Measurements from ENCODE around the gene PCGF3. TPM values are rescaled to one million over a fixed set of nuclear protein-coding genes. Genes with fewer than 3 reads are reported as not detected.

The PCGF3 gene
- total and polyA plus RNA-seq, 9 of the 15 experiments (the other 6 are each of a cell fraction or from before 2014, with no cell fraction given), result 2.6 to 46.1 (median 20.3) TPM

DNA sequence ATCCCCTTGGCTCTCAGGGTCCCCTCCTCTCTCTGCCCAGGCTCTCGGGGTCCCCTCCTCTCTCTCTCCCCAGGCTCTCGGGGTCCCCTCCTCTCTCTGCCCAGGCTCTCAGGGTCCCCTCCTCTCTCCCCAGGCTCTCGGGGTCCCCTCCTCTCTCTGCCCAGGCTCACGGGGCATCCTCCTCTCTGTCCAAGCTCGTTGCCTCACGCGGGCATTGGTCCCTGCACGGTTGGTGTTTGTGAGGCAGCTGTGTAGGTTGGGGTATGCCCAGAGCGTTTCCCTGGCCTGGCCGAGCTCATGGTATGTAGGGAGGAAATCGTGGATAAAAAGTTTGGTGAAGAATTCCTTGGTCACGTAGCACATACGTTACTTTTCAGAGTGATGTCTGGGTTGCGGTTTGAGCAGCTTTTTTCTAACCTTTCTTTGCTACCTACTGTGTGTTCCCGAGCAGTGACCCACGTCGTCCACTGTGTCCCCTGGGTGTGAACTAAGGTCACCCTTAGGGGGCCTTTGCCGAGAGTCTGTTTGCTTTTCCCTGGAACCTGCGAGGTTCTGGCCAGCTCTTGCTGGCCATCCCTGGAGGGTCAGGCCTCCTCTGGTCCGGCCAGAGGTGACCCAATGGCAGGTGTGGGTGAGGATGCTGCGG lies 36.6 kb downstream of the PCGF3 start (continued):
- TF ChIP-seq HMGN3 (IDR thresholded peaks at IDR 0.05; ENCODE audit: borderline replicate concordance, extremely low read depth, insufficient read length, low read depth, low read length) (no peak), KDM5B (IDR thresholded peaks at IDR 0.05; ENCODE audit: insufficient replicate concordance, low read depth, low read length) (no peak), KLF13 (tag; IDR thresholded peaks at IDR 0.05; ENCODE audit: borderline replicate concordance, low read depth) (no peak), GATAD2A (IDR thresholded peaks at IDR 0.05) (no peak), SRF (CRISPR knock-in tag; IDR thresholded peaks at IDR 0.05) (no peak), HMBOX1 (IDR thresholded peaks at IDR 0.05) (no peak), ZNF354B (CRISPR knock-in tag; IDR thresholded peaks at IDR 0.05) (no peak), PTTG1 (tag; IDR thresholded peaks at IDR 0.05; ENCODE audit: low read depth) (no peak), DNMT1 (IDR thresholded peaks at IDR 0.05) (no peak), ZNF436 (CRISPR knock-in tag; IDR thresholded peaks at IDR 0.05) (no peak), SMARCE1 (IDR thresholded peaks at IDR 0.05) (no peak), NFE2 (IDR thresholded peaks at IDR 0.05; ENCODE audit: low read depth) (no peak)
- TF ChIP-seq, protein P1, sequence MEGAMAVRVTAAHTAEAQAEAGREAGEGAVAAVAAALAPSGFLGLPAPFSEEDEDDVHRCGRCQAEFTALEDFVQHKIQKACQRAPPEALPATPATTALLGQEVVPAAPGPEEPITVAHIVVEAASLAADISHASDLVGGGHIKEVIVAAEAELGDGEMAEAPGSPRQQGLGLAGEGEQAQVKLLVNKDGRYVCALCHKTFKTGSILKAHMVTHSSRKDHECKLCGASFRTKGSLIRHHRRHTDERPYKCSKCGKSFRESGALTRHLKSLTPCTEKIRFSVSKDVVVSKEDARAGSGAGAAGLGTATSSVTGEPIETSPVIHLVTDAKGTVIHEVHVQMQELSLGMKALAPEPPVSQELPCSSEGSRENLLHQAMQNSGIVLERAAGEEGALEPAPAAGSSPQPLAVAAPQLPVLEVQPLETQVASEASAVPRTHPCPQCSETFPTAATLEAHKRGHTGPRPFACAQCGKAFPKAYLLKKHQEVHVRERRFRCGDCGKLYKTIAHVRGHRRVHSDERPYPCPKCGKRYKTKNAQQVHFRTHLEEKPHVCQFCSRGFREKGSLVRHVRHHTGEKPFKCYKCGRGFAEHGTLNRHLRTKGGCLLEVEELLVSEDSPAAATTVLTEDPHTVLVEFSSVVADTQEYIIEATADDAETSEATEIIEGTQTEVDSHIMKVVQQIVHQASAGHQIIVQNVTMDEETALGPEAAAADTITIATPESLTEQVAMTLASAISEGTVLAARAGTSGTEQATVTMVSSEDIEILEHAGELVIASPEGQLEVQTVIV (CRISPR knock-in tag; IDR thresholded peaks at IDR 0.05; ENCODE audit: borderline replicate concordance), result no peak

Data from K562 (cell line).